ENCODE data around the gene CAPZA2. TPM values are rescaled to one million over a fixed set of nuclear protein-coding genes. Genes with fewer than 3 reads are reported as not detected.
"Not testable (repeated sequence)": the region's sequence is repeated elsewhere in the genome, so short reads cannot be mapped to it uniquely, and the experiment has no call there.

Gene CAPZA2
- total RNA-seq (ENCODE audit: unreplicated experiment): 195 TPM
- long read RNA-seq, full-length matches to known transcripts: 147 of 158 reads
- long read RNA-seq, partial matches to known transcripts: 3 of 158 reads
- long read RNA-seq, other reads (novel, unspliced or antisense): 8 of 158 reads

GRCh38 chr7:116862234-116862950, at the start of gene CAPZA2:
Gene CAPZA2 (plus strand): TSS chr7:116862587. CDS start chr7:116862612, 25 bp downstream.
- peaks cover 39% of the 10 kb centered on the region for H3K4me1 Mint-ChIP-seq (ENCODE audit: unreplicated experiment)
- H3K27ac Mint-ChIP-seq (ENCODE audit: unreplicated experiment): peak within 1 kb of the TSS; percentile 98
- H3K9me3 Mint-ChIP-seq (ENCODE audit: unreplicated experiment): no peaks in the 10 kb centered on the region
- peaks cover 14% of the 10 kb centered on the region for H3K27me3 Mint-ChIP-seq (ENCODE audit: unreplicated experiment)
- peak; percentile 23 for TF ChIP-seq CTCF (IDR thresholded peaks at IDR 0.05; ENCODE audit: unreplicated experiment)
- peak; percentile 99 for DNase-seq (ENCODE audit: low spot score)
- peaks cover 10% of the 10 kb centered on the region for H3K36me3 Mint-ChIP-seq (ENCODE audit: low read depth, unreplicated experiment)
- H3K4me3 Mint-ChIP-seq (ENCODE audit: unreplicated experiment): peak within 1 kb of the TSS; percentile 99

- H3K4me3 Mint-ChIP-seq (ENCODE audit: unreplicated experiment): no peak overlapping the region
- TF ChIP-seq CTCF (IDR thresholded peaks at IDR 0.05; ENCODE audit: unreplicated experiment): no peak
- DNase-seq (ENCODE audit: low spot score): no peak
- no peak overlapping the region for H3K27ac Mint-ChIP-seq (ENCODE audit: unreplicated experiment)
- no peaks in the 10 kb centered on the region for H3K27me3 Mint-ChIP-seq (ENCODE audit: unreplicated experiment)
- peaks cover 17% of the 10 kb centered on the region for H3K4me1 Mint-ChIP-seq (ENCODE audit: unreplicated experiment)
- H3K36me3 Mint-ChIP-seq (ENCODE audit: low read depth, unreplicated experiment): no peaks in the 10 kb centered on the region
- no peaks in the 10 kb centered on the region for H3K9me3 Mint-ChIP-seq (ENCODE audit: unreplicated experiment)
Measured at GRCh38 chr7:116812860-116813259, 49.5 kb upstream of the CAPZA2 start.

- peaks cover 12% of the 10 kb centered on the region for H3K4me1 Mint-ChIP-seq (ENCODE audit: unreplicated experiment)
- not testable (repeated sequence) for DNase-seq (ENCODE audit: low spot score); H3K27ac Mint-ChIP-seq (ENCODE audit: unreplicated experiment); H3K36me3 Mint-ChIP-seq (ENCODE audit: low read depth, unreplicated experiment); H3K27me3 Mint-ChIP-seq (ENCODE audit: unreplicated experiment); H3K9me3 Mint-ChIP-seq (ENCODE audit: unreplicated experiment); H3K4me3 Mint-ChIP-seq (ENCODE audit: unreplicated experiment)
Measured at GRCh38 chr7:116813371-116813770, 49.0 kb upstream of the CAPZA2 start.

GRCh38 chr7:116815041-116815440, 47.3 kb upstream of the CAPZA2 start:
- Mint-ChIP-seq H3K4me3 (ENCODE audit: unreplicated experiment) (no peak overlapping the region), H3K36me3 (ENCODE audit: low read depth, unreplicated experiment) (no peaks in the 10 kb centered on the region), H3K4me1 (ENCODE audit: unreplicated experiment) (peaks cover 5% of the 10 kb centered on the region), H3K27me3 (ENCODE audit: unreplicated experiment) (no peaks in the 10 kb centered on the region), H3K9me3 (ENCODE audit: unreplicated experiment) (no peaks in the 10 kb centered on the region), H3K27ac (ENCODE audit: unreplicated experiment) (no peak overlapping the region)
- no peak for DNase-seq (ENCODE audit: low spot score)
- no peak for TF ChIP-seq CTCF (IDR thresholded peaks at IDR 0.05; ENCODE audit: unreplicated experiment)

GRCh38 chr7:116820149-116820548, 42.2 kb upstream of the CAPZA2 start:
- no peak for TF ChIP-seq CTCF (IDR thresholded peaks at IDR 0.05; ENCODE audit: unreplicated experiment)
- DNase-seq (ENCODE audit: low spot score): no peak
- peaks cover 5% of the 10 kb centered on the region for H3K4me1 Mint-ChIP-seq (ENCODE audit: unreplicated experiment)
- no peak overlapping the region for H3K27ac Mint-ChIP-seq (ENCODE audit: unreplicated experiment)
- H3K9me3 Mint-ChIP-seq (ENCODE audit: unreplicated experiment): no peaks in the 10 kb centered on the region
- H3K4me3 Mint-ChIP-seq (ENCODE audit: unreplicated experiment): no peak overlapping the region
- H3K36me3 Mint-ChIP-seq (ENCODE audit: low read depth, unreplicated experiment): no peaks in the 10 kb centered on the region
- H3K27me3 Mint-ChIP-seq (ENCODE audit: unreplicated experiment): no peaks in the 10 kb centered on the region

- DNase-seq (ENCODE audit: low spot score); H3K4me3 Mint-ChIP-seq (ENCODE audit: unreplicated experiment); H3K27ac Mint-ChIP-seq (ENCODE audit: unreplicated experiment); H3K9me3 Mint-ChIP-seq (ENCODE audit: unreplicated experiment); H3K27me3 Mint-ChIP-seq (ENCODE audit: unreplicated experiment); H3K36me3 Mint-ChIP-seq (ENCODE audit: low read depth, unreplicated experiment); H3K4me1 Mint-ChIP-seq (ENCODE audit: unreplicated experiment): not testable (repeated sequence)
Measured at GRCh38 chr7:116821647-116822046, 40.7 kb upstream of the CAPZA2 start.
